G401.6 (cell line): ENCODE data around the gene CPSF4.
A peak's percentile ranks its signal among the peaks of the same experiment; 100 is the strongest.
"Not testable (repeated sequence)": the region's sequence is repeated elsewhere in the genome, so short reads cannot be mapped to it uniquely, and the experiment has no call there.

Source experiments
- FAIRE-seq: peaks from 2 replicates; lab custom pipeline; 2012; peaks lifted over from hg19 to GRCh38; lab: Jason Lieb, UNC

The CPSF4 gene

GRCh38 chr7:99493823-99494222 is 55.1 kb downstream of the CPSF4 start:
- no peak for FAIRE-seq

GRCh38 chr7:99497766-99498545 is 59.2 kb downstream of the CPSF4 start:
- FAIRE-seq = no peak

GRCh38 chr7:99498546-99498944 is 59.8 kb downstream of the CPSF4 start:
- no peak for FAIRE-seq

- FAIRE-seq = no peak
Measured at GRCh38 chr7:99499371-99499720, 60.6 kb downstream of the CPSF4 start.

- peak; percentile 72 for FAIRE-seq
Measured at GRCh38 chr7:99499721-99500636, 61.2 kb downstream of the CPSF4 start, which contains the start of gene ZNF394. ZNF394 (minus strand) TSS chr7:99500281; CDS start chr7:99500093, 188 bp downstream.

- FAIRE-seq = no peak
Measured at GRCh38 chr7:99500637-99501009, 61.9 kb downstream of the CPSF4 start.

- FAIRE-seq = not testable (repeated sequence)
Measured at GRCh38 chr7:99501236-99501635, 62.5 kb downstream of the CPSF4 start.

GRCh38 chr7:99504281-99504602 is 65.5 kb downstream of the CPSF4 start:
- FAIRE-seq = peak; percentile 87

- peak; percentile 46 for FAIRE-seq
Measured at GRCh38 chr7:99504603-99505323, 66.0 kb downstream of the CPSF4 start, which contains the start of gene ZKSCAN5. ZKSCAN5 (plus strand) TSS chr7:99504662; CDS start chr7:99506045, 1,383 bp downstream.

- no peak for FAIRE-seq
Measured at GRCh38 chr7:99505324-99505662, 66.5 kb downstream of the CPSF4 start.
